ENCODE data around the gene SDK1. TPM values are rescaled to one million over a fixed set of nuclear protein-coding genes. Genes with fewer than 3 reads are reported as not detected.

The SDK1 gene
- total RNA-seq, 2 donors from 2014 or later: 19.8 to 32.4 TPM

DNA sequence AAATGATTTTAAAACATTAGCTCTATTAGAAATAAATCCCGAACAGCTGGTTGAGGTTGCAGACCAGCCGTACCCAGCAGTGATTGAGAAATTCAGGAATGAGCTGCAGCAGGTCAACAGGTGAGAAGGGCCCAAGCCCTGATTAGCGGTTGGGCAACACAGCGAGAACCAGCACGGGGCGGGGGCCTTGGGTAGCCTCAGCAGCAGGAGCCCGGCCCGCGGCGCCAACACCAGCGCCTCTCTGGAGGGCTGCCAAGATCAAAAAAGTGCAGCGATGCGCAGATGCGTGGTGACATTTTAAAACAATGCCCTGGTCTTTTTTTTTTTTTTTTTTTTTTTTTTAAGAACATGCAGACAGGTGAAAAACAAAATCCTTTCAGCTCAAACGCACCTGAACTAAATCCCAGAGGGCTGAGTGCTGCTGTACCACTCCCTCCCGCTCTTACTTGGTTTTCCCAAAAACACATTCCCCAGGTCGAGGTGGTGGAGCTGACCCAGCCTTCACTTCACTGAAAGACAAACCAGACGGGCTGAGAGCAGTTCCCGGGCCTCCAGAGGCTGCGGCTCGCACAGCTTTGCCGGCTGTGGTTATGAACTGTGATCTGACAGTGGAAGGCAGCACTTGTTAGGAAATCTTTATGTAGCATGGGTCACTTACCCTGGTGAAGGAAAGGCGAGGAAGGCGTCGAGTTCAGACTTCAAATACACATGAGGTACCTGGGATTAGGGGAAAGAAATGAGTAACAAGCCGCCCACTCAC lies 579.4 kb downstream of the SDK1 start:
- peak in 2 of 4 donors; percentile 33 to 34 for DNase-seq
- Histone ChIP-seq H3K27me3 (no peaks in the 10 kb centered on the region), H3K27ac (no peak overlapping the region), H3K4me1 (no peaks in the 10 kb centered on the region), H3K4me3 (no peak overlapping the region), H3K9me3 (no peaks in the 10 kb centered on the region), H3K36me3 (replicated peaks in 1 of 2; ENCODE audit: insufficient read depth in 1 of 2, low read depth in 2 of 2) (no peaks in the 10 kb centered on the region)
- no peak for TF ChIP-seq POLR2A (IDR thresholded peaks at IDR 0.05)
- TF ChIP-seq, protein P1, sequence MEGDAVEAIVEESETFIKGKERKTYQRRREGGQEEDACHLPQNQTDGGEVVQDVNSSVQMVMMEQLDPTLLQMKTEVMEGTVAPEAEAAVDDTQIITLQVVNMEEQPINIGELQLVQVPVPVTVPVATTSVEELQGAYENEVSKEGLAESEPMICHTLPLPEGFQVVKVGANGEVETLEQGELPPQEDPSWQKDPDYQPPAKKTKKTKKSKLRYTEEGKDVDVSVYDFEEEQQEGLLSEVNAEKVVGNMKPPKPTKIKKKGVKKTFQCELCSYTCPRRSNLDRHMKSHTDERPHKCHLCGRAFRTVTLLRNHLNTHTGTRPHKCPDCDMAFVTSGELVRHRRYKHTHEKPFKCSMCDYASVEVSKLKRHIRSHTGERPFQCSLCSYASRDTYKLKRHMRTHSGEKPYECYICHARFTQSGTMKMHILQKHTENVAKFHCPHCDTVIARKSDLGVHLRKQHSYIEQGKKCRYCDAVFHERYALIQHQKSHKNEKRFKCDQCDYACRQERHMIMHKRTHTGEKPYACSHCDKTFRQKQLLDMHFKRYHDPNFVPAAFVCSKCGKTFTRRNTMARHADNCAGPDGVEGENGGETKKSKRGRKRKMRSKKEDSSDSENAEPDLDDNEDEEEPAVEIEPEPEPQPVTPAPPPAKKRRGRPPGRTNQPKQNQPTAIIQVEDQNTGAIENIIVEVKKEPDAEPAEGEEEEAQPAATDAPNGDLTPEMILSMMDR (IDR thresholded peaks at IDR 0.05): no peak
- intact Hi-C loops (cut with DNase I): no loop called here
- 84 to 93% methylated on average over 24 to 26 of the region's 26 CpGs for WGBS, 2 donors
- no peak for ATAC-seq

DNA sequence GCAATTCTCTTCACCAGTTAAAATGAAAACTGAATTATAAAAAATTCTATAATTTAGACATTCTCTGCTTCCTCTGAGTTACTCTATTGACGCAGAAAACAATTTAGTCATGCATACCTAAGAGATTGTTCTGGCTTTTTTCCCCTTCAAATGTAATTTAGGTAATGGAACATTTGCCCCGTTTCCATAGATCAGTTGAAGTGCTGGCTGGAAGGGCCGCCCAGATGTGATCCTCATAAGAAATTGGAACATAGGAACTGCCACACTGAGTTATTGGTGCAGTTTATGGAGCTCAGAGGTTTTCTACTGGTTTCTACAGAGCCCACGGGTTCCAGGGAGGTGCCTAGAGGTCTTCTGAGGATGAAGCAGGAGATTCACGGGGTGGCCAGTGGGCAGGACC lies 581.7 kb downstream of the SDK1 start:
- Histone ChIP-seq H3K4me1 (no peaks in the 10 kb centered on the region), H3K9me3 (no peaks in the 10 kb centered on the region), H3K4me3 (no peak overlapping the region), H3K27me3 (no peaks in the 10 kb centered on the region), H3K36me3 (replicated peaks in 1 of 2; ENCODE audit: insufficient read depth in 1 of 2, low read depth in 2 of 2) (no peaks in the 10 kb centered on the region), H3K27ac (no peak overlapping the region)
- ATAC-seq (no peak), DNase-seq (no peak)
- intact Hi-C loops (cut with DNase I): no loop called here
- TF ChIP-seq POLR2A (IDR thresholded peaks at IDR 0.05): no peak
- TF ChIP-seq, protein P1 (IDR thresholded peaks at IDR 0.05): no peak
- WGBS, 2 donors: 86 to 91% methylated on average over 5 of the region's 5 CpGs

DNA sequence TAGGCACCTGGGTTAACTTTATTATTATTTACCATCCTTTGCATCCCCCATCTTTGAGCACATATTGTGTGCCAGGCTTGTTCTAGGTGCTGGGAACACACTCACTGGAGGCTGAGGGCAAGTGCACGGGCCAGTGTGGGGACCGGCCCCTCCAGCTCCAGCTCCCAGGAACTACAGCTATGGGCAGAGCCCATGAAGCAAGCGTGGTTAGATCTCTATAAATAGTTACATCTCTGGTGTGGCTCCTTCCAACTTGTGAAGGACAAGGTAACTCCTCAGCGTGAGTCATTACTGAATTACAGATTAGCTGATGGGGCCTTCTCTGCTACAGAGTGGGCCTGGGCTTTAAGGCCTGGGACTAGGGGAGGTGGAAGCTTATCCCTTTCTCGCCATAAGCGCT lies 583.5 kb downstream of the SDK1 start:
- DNase-seq (no peak), ATAC-seq (no peak)
- TF ChIP-seq, protein P1 (IDR thresholded peaks at IDR 0.05): no peak
- TF ChIP-seq POLR2A (IDR thresholded peaks at IDR 0.05): no peak
- Histone ChIP-seq H3K27ac (no peak overlapping the region), H3K4me1 (no peaks in the 10 kb centered on the region), H3K9me3 (no peaks in the 10 kb centered on the region), H3K36me3 (replicated peaks in 1 of 2; ENCODE audit: insufficient read depth in 1 of 2, low read depth in 2 of 2) (no peaks in the 10 kb centered on the region), H3K4me3 (no peak overlapping the region), H3K27me3 (no peaks in the 10 kb centered on the region)
- 92 to 97% methylated on average over 6 of the region's 6 CpGs for WGBS, 2 donors
- intact Hi-C loops (cut with DNase I): no loop called here

DNA sequence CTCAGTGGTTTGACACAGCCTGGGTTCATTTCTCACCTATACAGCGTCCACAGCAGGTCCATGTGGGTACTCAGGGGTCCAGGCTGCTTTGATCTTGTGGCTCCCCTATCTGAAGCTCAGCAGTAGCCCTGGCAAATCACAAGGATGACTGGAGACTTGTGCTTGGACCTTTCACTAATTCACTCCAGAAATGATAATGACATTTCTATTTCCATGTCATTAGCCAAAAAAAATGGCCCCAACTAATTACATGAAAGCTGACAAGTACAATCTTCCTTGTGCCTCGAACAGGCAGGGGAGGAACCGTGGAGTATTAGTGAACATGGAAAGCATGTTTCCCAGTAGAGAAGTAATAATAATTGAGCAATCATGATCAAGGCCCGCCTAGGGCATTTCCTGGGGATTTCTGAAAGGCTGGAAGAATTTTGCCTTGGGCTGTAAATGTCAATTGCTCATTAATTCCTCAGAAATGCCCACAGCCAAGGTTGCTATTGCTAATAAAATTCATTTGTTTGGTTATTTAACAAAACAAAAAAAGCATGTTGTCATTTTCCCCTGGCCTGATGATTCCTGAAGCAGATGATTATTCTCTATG lies 586.1 kb downstream of the SDK1 start:
- no peaks in the 10 kb centered on the region for H3K9me3 ChIP-seq
- H3K27ac ChIP-seq: no peak overlapping the region
- DNase-seq: no peak
- H3K36me3 ChIP-seq (replicated peaks in 1 of 2; ENCODE audit: insufficient read depth in 1 of 2, low read depth in 2 of 2): no peaks in the 10 kb centered on the region
- intact Hi-C loops (cut with DNase I): no loop called here
- H3K27me3 ChIP-seq: no peaks in the 10 kb centered on the region
- ATAC-seq: no peak
- no peak overlapping the region for H3K4me3 ChIP-seq
- H3K4me1 ChIP-seq: no peaks in the 10 kb centered on the region
- no peak for TF ChIP-seq POLR2A (IDR thresholded peaks at IDR 0.05)
- TF ChIP-seq, protein P1 (IDR thresholded peaks at IDR 0.05): no peak
- WGBS, 2 donors: 76 to 77% methylated on average over 4 of the region's 4 CpGs

All from body of pancreas (tissue), 4 donors.